ENCODE results near the gene USP11.
A peak's percentile ranks its signal among the peaks of the same experiment; 100 is the strongest.

Gene USP11

DNA sequence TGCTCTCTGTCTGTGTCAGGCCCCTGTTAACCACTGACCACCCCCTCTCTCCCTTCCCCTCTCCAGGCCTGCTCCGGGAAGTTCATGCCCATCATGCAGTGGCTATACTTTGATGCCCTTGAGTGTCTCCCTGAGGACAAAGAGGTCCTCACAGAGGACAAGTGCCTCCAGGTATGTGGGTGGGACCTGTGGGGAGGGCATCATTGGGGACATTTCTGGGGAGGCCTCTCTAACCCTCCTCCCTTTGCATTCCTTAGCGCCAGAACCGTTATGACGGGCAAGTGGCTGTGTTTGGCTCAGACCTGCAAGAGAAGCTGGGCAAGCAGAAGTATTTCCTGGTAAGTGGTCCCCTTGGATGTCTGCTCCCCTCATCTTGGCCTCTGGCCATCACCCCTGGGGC lies 29.9 kb upstream of the USP11 start:
- DNase-seq (ENCODE audit: low read depth in 3 of 3, low spot score in 1 of 3) = no peak

DNA sequence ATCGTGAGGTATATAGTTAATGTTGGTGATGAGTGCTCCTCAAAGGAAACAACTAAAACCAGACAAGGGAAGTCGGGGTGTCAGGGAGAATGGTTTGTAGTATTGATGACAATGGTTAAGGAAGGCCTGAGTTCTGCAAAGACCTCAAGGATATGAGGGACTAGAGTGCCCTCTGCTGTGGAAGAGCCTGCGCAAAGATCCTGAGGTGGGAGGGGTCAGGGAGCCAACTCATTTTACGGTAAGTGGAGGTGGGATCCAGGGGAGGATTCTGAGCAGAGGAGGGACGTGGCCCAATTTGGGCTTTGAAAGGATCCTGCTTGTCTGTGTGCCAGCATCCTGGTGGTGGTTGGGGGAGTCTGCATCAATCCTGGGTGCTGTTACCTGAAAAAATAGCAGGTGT lies 27.8 kb upstream of the USP11 start:
- DNase-seq (ENCODE audit: low read depth in 3 of 3, low spot score in 1 of 3) = no peak

DNA sequence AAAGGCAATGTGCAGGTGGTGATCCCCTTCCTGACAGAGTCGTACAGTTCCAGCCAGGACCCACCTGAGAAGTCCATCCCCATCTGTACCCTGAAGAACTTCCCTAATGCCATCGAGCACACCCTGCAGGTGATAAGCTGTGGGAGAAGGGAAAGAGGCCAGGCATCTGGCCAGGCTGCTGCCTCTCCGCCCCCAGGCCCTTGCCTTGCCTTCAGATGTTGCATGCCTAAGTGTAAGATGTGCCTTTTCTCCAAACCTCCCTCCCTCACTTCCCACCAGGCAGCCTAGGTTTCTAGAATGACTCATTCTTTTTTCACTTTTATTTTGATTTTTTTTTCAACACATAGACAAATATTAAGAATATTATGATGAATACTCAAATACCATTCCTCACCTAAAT lies 26.5 kb upstream of the USP11 start:
- DNase-seq (ENCODE audit: low read depth in 3 of 3, low spot score in 1 of 3) = no peak

DNA sequence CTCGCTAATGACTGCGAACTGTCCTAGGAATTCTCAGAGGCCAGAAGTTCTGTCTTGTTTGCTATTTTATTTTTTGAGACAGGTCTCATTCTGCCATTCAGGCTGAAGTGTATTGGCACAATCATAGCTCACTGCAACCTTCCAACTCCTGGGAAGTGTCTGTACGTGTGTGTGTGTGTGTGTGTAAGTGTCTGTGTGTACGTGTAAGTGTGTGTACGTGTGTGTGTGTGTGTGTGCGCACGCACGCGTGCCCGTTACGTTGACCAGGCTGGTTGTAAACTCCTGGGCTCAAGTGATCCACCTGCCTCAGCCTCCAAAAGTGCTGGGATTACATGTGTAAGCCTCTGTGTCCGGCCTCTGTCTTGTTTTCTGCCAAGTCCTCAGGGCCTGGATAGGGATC lies 24.7 kb upstream of the USP11 start:
- DNase-seq (ENCODE audit: low read depth in 3 of 3, low spot score in 1 of 3) = no peak

DNA sequence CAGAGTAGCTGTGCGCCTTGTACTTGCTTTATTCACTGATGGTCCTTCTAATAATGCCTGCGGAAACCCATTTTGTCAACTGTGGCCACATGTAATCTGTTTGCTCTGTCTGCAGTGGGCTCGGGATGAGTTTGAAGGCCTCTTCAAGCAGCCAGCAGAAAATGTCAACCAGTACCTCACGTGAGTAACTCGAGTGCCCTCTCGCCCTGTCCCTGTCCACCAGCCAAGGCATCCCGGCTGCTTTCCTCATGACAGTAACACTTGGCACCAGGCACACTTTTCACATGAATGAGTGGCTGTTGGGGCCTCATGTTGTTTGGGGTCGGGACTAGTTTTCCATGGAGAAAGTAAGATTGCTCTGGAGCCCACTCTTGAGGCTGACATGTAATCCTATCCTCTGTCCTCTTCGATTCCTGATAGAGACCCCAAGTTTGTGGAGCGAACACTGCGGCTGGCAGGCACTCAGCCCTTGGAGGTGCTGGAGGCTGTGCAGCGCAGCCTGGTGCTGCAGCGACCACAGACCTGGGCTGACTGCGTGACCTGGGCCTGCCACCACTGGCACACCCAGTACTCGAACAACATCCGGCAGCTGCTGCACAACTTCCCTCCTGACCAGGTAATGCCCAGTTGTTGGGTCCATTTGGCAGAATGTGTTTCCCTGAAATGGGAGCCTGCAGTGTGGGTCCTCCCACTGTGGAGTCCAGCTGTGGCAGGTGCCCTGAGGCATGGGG lies 23.1 kb upstream of the USP11 start:
- no peak for DNase-seq (ENCODE audit: low read depth in 3 of 3, low spot score in 1 of 3)

DNA sequence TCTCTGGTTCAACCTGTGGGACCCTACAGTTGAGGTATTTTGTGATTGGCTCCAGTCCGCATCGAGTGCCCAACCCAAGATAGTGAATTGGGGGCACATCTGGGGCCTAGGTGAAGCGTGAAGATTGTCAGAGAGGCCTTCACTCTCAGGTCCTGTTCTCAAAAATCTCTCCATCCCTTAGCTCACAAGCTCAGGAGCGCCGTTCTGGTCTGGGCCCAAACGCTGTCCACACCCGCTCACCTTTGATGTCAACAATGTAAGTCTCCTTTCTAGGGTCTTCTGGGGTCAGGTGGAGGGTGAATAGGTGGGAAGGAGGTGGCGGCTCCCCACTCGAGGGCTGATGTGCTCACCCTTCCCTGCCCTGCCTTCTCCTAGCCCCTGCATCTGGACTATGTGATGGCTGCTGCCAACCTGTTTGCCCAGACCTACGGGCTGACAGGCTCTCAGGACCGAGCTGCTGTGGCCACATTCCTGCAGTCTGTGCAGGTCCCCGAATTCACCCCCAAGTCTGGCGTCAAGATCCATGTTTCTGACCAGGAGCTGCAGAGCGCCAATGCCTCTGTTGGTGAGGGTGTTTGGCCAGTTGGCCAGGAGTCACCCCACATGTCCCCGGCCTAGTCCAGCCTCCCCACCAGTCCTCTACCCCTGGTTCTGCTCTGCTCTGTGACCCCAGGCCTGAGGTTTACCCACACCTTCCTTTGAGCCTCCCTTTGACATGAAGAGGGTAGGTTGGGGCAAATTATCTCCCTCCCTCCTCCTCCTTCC lies 22.0 kb upstream of the USP11 start:
- DNase-seq (ENCODE audit: low read depth in 3 of 3, low spot score in 1 of 3) = no peak

GRCh38 chrX:47212381-47213293 lies 20.2 kb upstream of the USP11 start:
- DNase-seq (ENCODE audit: low read depth in 3 of 3, low spot score in 1 of 3) = no peak

DNA sequence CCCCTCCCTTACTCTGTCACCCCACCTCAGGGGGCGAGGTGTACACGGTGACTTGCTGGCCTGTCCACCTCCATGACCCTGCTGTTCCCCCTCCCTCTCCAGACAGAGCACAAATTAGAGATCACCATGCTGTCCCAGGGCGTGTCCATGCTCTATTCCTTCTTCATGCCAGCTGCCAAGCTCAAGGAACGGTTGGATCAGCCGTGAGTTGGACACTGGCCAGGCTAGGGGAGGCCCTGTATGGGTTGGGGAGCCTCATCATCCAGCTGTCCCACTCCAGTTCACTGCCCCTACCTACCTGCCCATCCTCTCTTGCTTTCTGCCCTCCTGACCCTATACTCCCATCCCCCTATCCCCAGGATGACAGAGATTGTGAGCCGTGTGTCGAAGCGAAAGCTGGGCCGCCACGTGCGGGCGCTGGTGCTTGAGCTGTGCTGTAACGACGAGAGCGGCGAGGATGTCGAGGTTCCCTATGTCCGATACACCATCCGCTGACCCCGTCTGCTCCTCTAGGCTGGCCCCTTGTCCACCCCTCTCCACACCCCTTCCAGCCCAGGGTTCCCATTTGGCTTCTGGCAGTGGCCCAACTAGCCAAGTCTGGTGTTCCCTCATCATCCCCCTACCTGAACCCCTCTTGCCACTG lies 18.3 kb upstream of the USP11 start:
- no peak for DNase-seq (ENCODE audit: low read depth in 3 of 3, low spot score in 1 of 3)

DNA sequence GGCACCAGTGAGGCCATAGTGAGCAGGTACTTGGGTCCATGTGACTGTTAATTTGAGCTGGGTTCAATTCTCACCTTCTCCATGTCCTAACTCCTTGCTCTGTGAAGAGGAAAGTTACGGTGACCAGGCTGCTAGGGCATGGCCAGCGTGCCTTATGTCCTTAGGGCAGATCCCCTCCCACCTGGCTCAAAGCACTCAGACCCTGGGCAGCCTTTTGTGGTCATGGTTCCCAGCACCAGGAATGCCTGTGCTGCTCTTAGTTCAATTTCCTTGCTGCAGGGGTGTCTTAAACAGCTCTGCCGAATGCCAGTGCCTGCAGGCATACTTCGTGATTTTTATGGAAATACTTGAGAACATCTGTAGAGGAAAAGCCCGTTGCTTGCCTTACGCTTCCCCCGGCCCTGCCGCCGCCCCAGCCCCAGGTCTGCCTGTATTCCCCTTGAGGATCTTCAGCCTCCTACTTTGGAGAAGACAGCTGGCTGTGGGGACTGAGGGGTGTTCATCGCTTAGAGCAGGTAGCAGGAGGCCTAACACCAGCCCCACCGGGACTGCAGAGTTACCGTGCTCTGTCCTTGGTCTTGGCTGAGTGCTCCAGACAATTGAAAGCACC lies 17.4 kb upstream of the USP11 start:
- DNase-seq (ENCODE audit: low read depth in 3 of 3, low spot score in 1 of 3) = no peak

GRCh38 chrX:47216393-47216925 lies 16.4 kb upstream of the USP11 start:
- DNase-seq (ENCODE audit: low read depth in 3 of 3, low spot score in 1 of 3) = no peak

DNA sequence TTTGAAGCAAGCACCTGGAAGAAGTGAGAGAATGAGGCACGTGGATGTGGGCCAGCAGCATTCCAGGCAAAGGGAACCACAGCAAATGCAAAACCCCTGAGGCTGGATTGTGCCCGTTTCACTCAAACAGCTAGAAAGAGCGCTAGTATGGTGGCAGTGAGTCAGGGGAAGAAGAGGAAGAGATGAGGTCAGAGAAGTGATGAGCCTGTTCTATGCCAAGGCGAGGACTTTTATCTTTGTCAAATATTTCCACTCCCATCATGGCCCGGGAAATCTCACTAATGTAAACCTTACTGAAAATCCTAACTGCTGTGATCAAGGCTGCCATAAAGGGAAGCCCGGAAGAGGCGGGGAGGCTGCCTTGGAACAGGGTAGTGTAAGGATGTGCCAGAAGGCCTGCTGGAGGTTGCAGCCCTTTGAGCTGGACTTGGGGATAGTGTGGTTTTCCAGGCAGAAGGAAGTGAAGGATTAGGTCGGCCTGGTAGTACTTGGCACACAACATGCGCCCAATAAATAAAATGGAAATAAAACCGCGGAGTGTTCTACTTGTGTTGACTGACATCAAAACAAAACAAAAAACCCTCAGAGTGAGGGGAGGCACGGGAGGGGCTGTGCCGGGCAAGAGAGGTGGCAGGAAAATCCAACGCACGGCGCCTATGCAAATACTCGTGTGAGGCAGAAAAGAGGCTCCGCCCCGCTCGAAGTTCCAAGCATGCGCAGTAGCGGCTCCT lies 15.5 kb upstream of the USP11 start:
- DNase-seq (ENCODE audit: low read depth in 3 of 3, low spot score in 1 of 3) = no peak

DNA sequence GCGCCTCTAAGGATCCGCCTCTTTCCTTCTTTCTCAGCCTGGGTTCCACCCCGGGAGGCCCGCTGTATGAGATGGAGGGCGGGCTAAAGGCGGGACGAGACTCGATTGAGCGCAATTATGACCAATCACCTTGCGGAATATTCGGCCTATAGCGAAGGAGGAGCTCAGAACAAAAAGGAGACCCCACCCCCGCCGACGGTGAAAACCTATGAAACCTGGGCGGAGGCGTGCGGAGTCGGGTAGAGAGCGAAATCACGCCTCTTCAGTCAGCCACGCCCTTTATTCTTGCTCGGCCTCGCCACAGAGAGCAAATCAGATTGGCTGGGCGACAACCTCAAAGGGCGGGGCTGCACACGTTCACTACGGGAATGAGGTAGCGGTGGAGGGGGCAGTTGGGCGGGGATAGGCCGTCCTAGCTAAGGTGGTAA lies 14.9 kb upstream of the USP11 start:
- peak; percentile 87 to 95 (median 90) for DNase-seq (ENCODE audit: low read depth in 3 of 3, low spot score in 1 of 3)

DNA sequence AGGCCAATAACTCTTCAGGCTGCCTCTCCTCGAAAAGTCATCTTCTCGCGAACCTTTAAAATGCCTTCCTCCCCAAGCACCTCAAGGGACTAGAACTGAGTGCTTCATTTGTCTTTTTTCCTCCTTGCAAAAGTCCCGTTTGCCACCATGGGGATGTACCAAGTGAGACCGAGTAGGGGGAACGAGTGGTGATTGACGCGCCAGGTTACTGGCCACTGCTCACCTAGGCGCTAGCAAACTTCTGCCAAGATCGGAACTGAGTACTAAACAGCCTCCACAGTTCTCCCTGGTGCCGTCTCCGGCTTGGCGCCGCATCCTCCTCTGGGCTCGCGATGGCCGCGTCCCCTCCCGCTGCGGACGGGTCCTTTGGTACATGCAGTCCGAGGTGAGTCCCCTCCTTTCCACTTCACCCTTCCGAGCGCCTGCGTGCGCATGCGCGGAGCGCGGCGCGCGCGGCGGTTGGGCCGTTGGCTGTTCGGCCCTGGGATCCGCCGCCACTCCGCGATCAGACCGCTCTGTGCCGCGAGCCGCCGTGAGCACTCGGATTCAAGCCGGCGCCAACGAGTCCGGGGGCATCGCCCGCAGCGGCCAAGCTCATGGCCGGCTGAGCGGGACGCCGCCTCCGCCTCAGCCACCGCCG lies 14.4 kb upstream of the USP11 start, which contains the start of gene CDK16:
TSS of gene CDK16 (plus strand) at position 402 of the 640 bp plus-strand sequence. CDS start 4,877 bp downstream, outside the sequence.
- peak in 2 of 3 donors; percentile 48 to 71 for DNase-seq (ENCODE audit: low read depth in 3 of 3, low spot score in 1 of 3)

GRCh38 chrX:47218920-47219815 lies 13.6 kb upstream of the USP11 start:
- peak in 1 of 3 donors; percentile 40 for DNase-seq (ENCODE audit: low read depth in 3 of 3, low spot score in 1 of 3)

DNA sequence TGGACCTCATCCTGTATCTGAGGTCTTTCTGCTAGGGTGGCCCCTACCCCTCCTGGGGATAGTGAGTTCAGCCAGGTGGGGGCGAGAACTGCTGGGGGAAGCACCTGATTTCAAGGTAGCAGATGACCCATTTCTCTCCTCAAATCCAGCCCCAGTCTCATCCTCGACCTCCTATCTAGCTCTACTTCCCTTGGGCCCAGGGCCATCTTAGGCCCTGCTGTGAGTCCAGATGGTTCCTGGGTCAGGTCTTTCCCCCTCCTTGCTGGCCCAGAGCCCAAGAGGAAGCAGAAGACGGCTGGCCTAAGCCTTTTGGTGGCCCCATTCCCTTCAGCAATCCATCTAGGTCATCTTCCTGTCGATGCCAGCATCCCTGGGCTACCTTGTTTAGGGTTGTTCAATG lies 11.1 kb upstream of the USP11 start:
- DNase-seq (ENCODE audit: low read depth in 3 of 3, low spot score in 1 of 3) = no peak

GRCh38 chrX:47222751-47223350 lies 10.0 kb upstream of the USP11 start:
- no peak for DNase-seq (ENCODE audit: low read depth in 3 of 3, low spot score in 1 of 3)

DNA sequence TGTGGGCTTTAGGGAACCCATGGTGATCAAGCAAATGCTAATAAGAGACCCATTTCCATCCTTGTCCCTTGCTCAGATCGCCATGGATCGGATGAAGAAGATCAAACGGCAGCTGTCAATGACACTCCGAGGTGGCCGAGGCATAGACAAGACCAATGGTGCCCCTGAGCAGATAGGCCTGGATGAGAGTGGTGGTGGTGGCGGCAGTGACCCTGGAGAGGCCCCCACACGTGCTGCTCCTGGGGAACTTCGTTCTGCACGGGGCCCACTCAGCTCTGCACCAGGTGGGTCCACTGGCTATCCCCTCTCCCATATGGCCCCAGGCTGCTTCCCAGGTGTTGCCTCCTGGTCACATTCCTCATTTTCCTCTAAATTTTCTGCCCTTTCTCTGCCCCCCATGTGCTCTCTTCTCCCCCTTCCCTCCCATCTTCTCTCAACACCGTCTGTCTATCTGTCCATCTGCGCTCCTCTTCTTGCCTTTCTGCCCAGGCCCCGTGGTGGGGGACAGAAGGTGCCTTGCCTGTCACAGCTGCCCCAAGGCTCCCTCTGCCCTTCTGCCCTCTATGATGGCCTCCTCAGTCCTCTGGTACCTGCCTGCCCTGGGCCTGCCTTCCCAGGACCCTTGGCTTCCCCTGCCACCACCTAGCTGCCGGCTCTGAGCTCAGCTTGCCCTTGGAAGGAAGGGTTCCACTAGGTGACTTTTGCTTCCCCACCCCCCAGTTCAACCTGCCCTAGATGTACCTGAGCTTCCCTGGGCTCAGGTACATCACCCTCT lies 9.1 kb upstream of the USP11 start:
- DNase-seq (ENCODE audit: low read depth in 3 of 3, low spot score in 1 of 3) = no peak
